Measurements from ENCODE around the gene TCP11X1.
"Not testable (repeated sequence)": the region's sequence is repeated elsewhere in the genome, so short reads cannot be mapped to it uniquely, and the experiment has no call there.

The TCP11X1 gene

GRCh38 chrX:102214986-102215385, at the start of gene TCP11X1:
Gene TCP11X1, plus strand, starts transcription at chrX:102215301.
- H3K36me3 ChIP-seq (replicated peaks); H3K27ac ChIP-seq; DNase-seq; H3K4me3 ChIP-seq (ENCODE audit: low read depth, low read length); in situ Hi-C loops (cut with HindIII; ENCODE audit: low pct_ligation_motif_present, low sequenced_read_pairs); H3K27me3 ChIP-seq (replicated peaks): not testable (repeated sequence)

- in situ Hi-C loops (cut with HindIII; ENCODE audit: low pct_ligation_motif_present, low sequenced_read_pairs) = no loop called here
- TF ChIP-seq CTCF (IDR thresholded peaks at IDR 0.05; ENCODE audit: low read depth, low read length, missing control alignments) = no peak
Observed at GRCh38 chrX:102185967-102186720, 29.0 kb upstream of the TCP11X1 start.

GRCh38 chrX:102207940-102208339, 7.2 kb upstream of the TCP11X1 start:
- H3K4me3 ChIP-seq (ENCODE audit: low read depth, low read length); in situ Hi-C loops (cut with HindIII; ENCODE audit: low pct_ligation_motif_present, low sequenced_read_pairs); H3K36me3 ChIP-seq (replicated peaks); H3K27ac ChIP-seq; DNase-seq; H3K27me3 ChIP-seq (replicated peaks): not testable (repeated sequence)

More at GRCh38 chrX:102185967-102186720, 29.0 kb upstream of the TCP11X1 start:
- Histone ChIP-seq H3K27me3 (replicated peaks) (no peaks in the 10 kb centered on the region), H3K27ac (no peak overlapping the region), H3K4me3 (ENCODE audit: low read depth, low read length) (no peak overlapping the region), H3K36me3 (replicated peaks) (no peaks in the 10 kb centered on the region)
- no peak for DNase-seq

- in situ Hi-C loops (cut with HindIII; ENCODE audit: low pct_ligation_motif_present, low sequenced_read_pairs); H3K36me3 ChIP-seq (replicated peaks); H3K27me3 ChIP-seq (replicated peaks); H3K27ac ChIP-seq; DNase-seq; H3K4me3 ChIP-seq (ENCODE audit: low read depth, low read length): not testable (repeated sequence)
Observed at GRCh38 chrX:102216497-102216896, 1.4 kb downstream of the TCP11X1 start.

- H3K27ac ChIP-seq; H3K27me3 ChIP-seq (replicated peaks); H3K4me3 ChIP-seq (ENCODE audit: low read depth, low read length); DNase-seq; in situ Hi-C loops (cut with HindIII; ENCODE audit: low pct_ligation_motif_present, low sequenced_read_pairs); H3K36me3 ChIP-seq (replicated peaks): not testable (repeated sequence)
Observed at GRCh38 chrX:102235678-102236077, 20.6 kb downstream of the TCP11X1 start.

GRCh38 chrX:102240265-102240664, 25.2 kb downstream of the TCP11X1 start:
- H3K27ac ChIP-seq; H3K4me3 ChIP-seq (ENCODE audit: low read depth, low read length); H3K36me3 ChIP-seq (replicated peaks); H3K27me3 ChIP-seq (replicated peaks); in situ Hi-C loops (cut with HindIII; ENCODE audit: low pct_ligation_motif_present, low sequenced_read_pairs); DNase-seq: not testable (repeated sequence)

- DNase-seq; H3K27me3 ChIP-seq (replicated peaks); H3K4me3 ChIP-seq (ENCODE audit: low read depth, low read length); H3K27ac ChIP-seq; H3K36me3 ChIP-seq (replicated peaks); in situ Hi-C loops (cut with HindIII; ENCODE audit: low pct_ligation_motif_present, low sequenced_read_pairs): not testable (repeated sequence)
Observed at GRCh38 chrX:102246893-102247292, 31.8 kb downstream of the TCP11X1 start, which contains the start of gene NXF2. Gene NXF2, plus strand, starts transcription at chrX:102247167. Its CDS starts 59,912 bp downstream, at chrX:102307079.

GRCh38 chrX:102272231-102272630, 57.1 kb downstream of the TCP11X1 start:
- in situ Hi-C loops (cut with HindIII; ENCODE audit: low pct_ligation_motif_present, low sequenced_read_pairs) = not testable (repeated sequence)

More at GRCh38 chrX:102272231-102272630, 57.1 kb downstream of the TCP11X1 start:
- not testable (repeated sequence) for H3K4me3 ChIP-seq (ENCODE audit: low read depth, low read length); H3K36me3 ChIP-seq (replicated peaks); DNase-seq; H3K27ac ChIP-seq; H3K27me3 ChIP-seq (replicated peaks)

Measured in brain microvascular endothelial cell (primary cell).